Activated gamma-delta T cell treated with Interleukin-2 at 50 U/mL for 16 hours (primary cell): Measurements from ENCODE around the gene HK1.
"Not testable (repeated sequence)": the region's sequence is repeated elsewhere in the genome, so short reads cannot be mapped to it uniquely, and the experiment has no call there.

ENCODE experiments used
- DNase-seq: peaks from one replicate; pipeline ENCODE4 v3.0.0-alpha.2; 2020

The HK1 gene

DNA sequence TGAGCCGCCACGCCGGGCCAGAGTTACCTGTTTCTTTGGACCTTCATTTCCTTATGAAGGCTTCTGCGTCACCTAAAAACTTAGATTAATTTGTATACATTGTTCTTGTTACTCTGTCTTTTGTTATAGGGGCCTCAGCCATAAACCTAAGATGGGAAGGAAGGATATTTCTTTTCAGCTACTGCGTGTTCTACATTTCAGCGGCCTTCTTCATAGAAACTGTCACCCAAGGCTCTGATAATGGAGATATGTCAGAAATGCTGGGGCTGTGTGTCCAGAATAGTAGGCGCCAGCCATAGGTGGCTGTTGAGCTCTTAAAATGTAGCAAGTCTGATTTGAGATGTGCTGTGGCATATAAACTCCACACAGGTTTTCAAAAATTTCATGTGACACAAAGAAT lies 52.9 kb downstream of the HK1 start:
- DNase-seq: no peak

DNA sequence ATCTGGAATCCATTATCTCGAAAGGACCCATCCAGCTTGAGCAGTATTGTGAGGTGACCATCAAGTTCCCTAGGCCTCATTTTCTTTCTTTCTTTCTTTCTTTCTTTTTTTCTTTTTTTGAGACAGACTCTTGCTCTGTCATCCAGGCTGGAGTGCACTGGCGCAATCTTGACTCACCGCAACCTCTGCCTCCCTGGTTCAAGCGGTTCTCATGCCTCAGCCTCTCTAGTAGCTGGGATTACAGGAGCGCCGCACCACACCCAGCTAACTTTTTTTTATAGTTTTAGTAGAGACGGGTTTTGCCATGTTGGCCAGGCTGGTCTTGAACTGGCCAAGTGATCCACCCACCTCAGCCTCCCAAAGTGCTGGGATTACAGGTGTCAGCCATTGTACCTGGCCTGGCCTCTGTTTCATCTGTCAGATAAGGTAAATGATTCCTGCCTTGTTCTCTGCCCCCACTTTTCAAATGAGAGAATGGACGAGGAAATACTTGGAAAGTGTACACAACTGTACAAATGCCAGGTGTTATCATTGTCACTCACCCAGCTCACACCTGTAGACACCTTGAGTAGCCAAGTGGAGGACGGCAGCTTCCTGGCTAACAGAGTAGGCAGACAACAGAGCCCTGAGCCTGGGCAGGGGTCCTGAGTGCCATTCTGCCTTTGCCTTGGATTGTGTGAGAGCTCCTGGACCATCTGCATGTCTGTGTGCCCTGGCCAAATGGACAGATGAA lies 54.1 kb downstream of the HK1 start:
- DNase-seq: no peak

DNA sequence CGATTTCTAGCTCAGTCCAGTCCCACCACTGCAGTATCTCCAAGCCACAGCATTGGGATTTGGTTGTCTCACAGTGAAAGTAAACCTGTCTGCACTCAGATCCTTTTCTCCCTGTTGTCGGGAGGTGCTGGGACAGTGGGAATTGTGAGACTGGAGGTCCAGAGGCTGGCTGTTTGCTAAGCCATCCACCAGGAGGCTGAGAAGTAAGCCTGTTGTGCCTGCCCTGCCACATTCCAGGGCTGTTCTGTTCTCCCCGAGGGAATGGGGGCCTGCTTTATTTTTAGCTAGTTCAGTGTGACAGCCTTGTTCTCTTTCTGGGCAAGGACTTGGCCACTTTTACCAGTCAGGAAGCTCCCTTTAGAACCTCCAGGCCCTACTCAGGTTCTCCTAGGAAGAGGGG lies 54.9 kb downstream of the HK1 start:
- no peak for DNase-seq

DNA sequence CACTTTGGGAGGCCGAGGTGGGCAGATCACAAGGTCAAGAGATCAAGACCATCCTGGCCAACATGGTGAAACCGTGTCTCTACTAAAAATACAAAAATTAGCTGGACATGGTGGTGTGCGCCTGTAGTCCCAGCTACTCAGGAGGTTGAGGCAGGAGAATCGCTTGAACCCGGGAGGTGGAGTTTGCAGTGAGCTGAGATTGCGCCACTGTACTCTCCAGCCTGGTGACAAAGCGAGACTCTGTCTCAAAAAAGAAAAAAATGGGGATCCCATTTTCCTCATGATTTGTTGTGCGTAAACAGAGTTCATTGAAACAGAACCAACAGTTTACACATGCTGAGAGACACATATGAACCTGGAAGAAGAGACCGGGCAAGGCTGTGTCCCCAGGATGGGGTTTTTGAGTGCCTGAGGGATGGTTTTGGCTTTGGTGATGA lies 55.6 kb downstream of the HK1 start:
- DNase-seq: not testable (repeated sequence)

DNA sequence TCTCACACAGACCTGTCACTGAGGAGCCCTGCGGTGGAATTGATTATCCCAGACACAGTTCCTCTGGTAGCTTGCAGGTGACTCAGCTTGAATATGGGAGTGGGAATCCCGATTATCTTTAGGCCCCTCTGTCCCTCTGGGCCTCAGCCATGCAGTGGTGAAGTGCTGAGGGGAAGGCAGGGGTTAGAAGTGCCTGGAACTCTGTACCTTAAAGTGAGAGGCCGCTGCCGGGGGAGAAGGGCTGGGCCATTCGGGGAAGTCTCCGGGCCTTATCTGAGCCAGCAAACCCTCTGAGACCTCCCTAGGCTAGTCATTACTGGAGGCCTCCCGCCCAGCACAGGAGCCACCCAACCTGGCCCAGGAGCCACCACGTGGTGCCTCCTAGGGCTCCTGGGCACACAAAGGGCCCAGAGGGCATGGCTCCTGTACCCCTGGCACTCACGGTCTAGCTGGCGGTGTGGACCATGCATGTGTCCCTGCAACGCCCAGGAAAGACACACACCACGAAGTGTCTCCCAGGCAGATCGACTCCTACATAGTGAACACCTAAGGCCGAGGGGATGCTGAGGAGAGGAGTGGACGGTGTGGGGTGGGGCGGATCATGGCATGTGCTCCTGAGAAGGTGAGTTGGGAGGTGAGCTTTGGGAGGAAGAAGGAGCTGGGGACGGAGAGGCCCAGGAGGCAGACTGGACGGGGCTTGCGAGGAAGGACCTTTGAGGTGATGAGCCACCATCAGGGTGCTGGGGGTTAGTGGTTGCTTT lies 56.2 kb downstream of the HK1 start:
- DNase-seq: no peak

DNA sequence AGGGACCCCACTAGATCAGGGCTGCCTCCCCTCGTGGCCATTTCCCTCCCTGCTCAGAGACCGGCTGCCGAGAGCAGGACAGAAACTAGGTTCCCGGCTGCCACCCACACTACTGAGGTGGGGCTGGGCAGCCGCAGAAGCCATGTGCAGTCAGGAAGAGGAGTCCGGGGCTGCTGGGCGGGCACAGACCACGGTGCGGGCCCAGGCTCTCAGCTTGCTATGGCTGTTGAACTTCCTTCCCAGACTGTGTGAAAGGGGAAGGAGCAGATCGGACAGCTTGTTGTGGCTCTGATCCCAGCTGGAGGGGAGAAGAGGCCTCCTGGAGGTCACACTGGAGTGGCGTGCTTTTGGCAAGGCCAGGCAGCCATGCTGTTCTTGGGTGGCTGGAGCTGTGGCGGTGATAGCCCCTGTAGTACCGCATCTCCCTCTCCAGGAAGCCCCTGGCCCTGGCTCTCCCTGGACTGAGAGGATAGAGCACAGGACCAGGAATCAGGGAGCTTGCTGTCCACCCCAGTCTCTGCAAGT lies 56.8 kb downstream of the HK1 start:
- no peak for DNase-seq

DNA sequence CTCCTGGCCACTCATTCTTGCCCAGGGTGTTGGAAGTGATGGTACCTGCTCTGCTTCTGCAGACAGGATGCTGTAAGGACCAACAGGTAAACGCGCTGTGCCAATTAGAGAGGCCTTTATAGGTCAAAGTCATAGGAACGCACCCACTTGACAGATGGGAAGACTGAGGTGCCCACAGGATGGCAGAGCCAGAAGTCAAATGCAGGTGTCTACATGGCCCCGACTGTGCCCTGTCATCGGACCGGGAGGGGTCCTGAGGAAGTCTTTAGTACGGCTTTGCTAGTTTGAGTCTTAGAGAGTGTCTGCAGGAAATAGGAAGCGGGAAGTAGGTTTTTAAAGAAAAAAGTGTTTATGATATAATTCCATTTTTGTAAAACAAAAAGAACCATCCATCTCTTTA lies 57.3 kb downstream of the HK1 start:
- DNase-seq: no peak

DNA sequence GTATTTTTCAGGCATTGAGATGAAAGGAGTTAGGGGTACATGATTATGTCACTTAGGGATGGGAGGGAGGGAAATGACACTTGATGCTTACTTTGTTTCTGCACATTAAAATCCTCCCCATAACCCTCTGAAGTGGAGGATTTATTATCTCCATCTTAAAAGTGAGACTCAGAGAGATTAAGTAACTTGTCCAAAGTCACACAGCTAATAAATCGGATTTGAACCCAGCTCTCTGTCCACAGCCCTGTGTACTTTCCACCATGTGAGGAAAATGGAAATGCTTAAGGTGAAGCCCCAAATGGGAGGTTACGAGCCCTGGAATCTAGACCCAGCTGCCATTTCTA lies 58.6 kb downstream of the HK1 start:
- no peak for DNase-seq

DNA sequence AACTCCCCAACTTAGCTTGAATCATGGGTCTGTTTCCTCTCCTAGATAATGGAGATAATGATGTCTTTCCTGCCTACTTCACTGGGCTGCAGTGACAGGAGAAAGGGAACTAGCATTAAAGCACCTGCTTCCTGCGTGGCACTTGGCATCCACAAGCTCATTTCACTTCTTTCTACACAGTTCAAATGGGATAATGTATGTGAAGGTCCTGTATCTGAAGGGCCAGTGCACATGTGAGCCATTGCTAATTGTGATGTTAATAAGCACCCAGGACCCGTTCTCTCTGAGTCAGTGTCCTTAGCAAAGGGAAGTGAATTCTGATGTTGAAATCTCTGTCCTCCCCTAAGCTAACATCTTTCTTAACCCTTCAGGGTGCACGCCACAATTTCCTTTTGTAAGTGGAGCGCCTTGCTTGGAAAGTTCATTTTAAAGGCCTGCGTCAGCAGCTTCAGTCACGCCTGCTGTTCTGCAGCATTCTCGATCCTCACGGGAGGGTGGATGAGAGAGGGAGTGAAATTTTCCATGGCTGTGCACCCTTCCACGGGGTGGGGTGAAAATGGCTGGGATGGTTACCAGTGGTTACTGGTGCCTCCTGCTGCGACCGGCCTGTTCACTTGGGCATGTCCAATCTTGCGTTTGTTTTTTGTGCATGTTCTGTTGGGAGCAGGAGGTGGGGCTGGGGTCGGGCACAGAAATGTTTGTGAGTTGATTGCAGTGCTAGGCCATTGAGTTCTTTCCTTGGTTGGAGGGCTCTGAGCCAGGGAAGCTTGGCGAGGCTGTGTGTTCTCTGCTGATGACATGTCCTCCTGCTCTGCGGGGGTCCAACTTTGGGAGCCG lies 59.2 kb downstream of the HK1 start:
- no peak for DNase-seq

DNA sequence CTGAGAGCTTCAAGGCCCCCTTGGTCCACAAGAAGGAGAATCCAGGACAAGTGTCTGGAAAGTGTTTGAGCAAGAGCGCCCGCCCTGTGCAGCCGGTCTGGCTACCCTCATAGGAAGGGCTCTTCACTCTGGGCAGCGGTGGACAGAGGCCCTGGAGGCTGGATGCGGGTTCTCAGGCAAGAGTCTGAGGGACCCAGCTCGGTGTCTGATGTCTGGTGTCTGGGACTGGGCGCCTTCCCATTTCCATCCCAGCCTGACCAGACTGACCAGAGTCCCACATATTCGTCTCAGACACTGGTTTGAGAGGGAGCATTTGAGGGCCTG lies 59.8 kb downstream of the HK1 start:
- no peak for DNase-seq

DNA sequence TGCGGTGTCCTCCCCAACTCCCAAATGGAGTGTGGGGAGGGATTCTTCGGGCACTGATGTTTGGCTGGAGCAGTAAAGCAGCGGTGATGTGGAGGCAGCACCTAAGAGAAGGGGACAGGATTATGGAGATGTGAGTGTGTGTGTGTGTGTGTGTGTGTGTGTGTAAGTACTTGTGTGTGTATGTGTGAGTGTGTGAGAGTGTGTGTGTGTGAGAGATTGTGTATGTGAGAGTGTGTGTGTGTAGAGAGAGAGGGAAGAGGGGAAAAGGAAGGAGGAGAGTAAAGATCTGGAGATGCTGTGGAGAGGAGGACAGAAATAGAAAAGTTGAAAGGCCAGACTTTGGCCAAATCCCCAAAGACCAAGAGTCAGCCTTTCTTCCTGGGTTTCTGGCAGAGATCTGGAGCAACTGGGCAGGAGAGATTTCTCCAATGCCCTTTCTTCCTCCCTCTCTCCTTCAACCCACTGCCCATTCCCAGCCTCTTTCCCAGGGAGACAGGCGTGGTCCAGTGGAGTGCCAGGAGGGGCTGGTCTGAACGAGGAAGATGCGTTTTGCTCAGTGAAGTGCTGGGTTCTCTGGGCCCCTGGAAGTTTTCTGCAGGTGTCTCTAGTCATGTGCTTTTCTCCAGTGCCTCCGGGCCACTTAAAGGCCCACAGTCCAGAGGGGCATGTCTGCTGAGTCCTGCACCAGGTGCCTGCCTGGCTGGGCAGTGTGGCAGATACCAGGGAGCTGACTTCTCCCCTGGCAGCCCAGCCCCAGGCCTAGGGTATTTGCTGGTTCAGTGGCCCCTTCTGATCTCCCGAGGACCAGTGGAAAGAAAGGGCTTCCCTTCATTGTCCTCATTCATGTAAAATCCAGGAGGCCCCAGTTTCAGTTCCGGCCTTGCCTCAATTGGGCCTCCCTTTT lies 60.5 kb downstream of the HK1 start:
- DNase-seq: no peak

DNA sequence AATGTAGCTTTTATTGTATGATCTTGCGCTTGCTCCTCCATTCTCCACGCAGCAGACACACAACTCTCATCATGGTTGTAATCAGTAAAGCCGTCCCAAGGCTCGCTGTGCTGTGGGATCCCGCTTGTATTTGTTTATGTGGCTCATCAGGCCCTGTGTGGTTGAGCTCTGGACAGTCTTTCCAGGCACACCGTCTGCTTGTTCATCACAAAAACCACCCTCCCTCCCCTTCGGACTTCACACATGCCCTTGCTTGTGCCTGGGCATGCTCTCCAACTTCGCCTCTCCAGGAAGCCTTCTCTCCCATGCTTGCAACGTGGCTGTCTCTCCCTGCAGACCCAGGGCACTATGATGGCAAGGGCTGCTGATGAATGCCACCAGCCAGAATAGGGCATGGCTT lies 62.4 kb downstream of the HK1 start:
- DNase-seq: no peak

DNA sequence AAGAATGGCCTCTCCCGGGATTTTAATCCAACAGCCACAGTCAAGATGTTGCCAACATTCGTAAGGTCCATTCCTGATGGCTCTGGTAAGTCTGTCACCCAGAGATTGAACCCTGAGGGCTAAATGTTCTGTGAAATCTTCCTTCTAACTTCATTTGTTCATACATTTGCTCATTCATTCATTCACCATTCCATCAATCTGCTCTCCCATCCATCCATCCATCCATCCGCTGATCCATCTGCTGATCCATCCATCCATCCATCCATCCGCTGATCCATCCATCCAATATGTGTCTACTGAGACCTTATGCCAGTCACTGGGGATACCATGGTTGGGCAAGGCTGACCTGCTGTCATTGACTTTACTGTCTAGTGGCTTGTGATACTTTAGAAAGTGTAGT lies 65.6 kb downstream of the HK1 start:
- no peak for DNase-seq

DNA sequence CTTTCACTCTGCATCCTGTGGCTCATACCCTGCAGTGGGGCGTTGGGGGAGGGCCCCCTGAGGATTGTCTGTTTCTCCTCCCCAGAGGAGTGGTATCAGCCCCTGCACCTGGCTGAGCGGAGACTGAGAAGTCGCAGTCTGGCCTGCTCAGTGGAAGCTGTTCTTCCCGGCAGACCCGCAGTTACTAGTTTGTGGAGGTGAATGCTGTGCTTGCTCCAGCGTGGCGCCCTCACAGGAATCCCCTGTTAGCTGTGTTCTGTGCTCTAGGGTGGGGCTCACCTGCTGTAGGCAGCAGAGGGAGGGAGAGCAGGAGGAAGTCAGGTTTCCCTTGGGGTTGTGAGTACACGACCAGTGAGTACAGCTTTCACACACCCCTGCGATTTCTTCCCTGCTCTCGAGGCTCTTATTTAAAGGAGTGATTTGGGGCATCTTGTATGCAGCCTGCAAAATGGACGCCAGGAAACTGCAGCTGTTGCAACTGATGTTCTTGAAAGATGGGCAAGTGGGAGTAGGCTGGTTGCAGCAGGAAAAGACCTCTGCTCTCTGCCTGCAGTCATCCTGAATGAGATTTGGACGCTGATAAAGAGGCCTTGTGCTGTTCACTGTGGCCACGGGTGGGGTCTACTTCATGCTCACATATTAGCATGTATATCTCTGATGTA lies 66.4 kb downstream of the HK1 start:
- no peak for DNase-seq

DNA sequence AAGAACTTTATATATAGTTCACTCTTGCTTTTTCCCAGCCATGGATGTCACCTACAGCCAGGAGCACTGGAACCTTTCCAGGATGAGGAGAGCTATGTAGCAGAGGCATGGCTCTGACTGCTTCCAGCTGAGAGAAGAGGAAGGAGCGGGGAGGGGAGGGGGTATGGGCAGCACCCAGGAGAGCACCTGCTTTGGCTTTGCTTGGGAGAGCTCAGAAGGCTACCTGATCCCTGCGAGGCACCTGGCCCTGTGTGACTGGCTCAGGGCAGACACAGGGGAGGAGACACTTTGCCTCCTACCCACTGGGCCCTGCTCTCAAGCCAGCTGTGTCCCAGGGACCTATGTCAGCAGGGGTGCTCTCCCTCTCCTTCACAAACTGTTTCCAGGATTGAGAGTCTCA lies 67.1 kb downstream of the HK1 start:
- no peak for DNase-seq

DNA sequence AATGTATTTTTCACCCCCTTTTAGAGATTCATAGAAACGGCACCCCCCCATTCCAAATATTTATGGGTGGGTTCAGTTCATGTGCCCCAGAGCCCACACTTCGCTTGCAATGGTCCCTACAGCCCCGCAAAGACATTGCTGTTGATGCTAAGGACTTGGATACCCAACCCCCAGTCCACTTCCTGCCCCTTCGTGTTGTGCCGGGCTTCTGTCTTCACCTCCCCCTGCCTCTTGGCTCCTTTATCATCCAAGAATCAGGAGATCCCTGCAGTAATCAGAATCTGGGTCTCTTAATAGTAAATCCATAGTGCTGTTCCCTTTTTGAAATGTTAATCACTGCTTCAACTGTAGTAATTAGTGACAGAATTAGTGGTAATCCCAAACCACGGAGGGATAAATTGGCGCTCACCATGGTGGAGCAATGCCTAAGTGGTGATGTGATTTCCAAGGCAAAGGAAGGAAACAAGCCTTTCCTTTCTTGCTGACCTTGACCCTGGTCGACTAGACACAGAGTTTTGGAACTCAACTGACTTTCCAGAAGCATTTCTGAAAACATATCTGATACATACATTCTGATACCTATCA lies 67.7 kb downstream of the HK1 start:
- DNase-seq: no peak

DNA sequence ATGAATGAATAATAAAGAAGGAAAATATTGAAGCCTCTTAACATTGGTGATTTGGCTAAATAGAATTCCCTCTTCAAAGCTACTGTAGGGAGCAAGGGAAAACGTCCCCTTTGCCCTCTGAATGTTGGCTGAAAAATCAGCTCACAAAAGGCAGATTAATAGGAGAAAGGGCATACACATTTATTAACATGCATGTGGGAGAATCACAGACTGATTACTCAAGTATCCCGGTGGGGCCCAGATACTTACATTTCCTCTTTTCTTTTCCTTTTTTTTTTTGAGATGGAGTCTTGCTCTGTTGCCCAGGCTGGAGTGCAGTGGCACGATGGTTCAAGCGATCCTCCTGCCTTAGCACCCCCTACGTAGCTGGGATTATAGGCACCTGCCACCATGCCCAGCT lies 68.5 kb downstream of the HK1 start:
- DNase-seq: no peak

DNA sequence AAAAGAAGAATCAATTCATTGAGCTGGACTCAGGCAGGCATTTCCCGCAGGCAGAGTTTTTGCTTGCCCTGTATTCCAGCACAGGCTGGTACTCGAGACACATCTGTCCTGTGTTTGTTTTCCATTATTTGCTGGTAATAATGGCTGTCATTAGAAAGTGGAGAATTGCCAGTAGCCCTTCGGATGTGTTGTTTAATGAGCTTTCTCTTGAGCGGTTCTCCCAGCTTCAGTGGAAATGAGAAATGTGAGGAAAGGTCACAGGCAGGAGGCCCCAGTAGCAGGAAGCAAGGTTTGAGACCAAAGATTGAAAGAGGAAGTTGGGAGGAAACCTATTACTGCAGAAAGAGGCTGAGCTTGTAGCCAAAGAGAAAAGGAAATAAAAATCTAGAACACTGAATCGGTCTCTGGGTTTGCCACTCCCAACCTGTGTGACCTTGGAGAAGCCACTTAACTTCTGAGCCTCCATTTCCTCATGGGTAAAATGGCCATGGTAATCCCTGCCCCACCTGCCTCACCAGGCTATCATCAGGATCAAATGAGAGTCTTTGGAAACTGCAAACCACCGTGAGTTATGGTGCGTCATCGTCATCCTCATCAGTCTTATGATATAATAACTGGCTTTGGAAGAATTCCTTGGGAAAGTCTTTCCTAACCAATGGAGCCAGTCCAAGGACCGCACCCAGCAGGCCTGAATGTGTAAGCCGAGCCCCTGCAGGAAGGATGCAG lies 70.7 kb downstream of the HK1 start:
- no peak for DNase-seq

DNA sequence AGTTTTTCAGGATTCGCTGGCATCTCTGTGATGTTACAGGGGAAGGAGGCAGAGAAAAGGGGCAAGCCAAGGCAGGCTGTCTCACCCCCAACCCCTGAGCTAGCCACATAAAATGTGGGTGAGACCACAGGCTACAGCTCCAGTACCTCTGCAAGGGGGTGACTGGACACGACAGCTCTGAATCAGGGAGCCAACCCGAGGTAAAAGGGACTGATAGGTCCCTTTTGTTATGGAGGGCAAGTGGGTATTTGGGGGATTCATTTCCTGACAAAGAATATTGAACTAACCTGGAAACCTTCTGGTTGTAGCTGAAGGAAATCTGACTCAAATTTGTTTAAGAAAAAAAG lies 71.2 kb downstream of the HK1 start:
- no peak for DNase-seq

DNA sequence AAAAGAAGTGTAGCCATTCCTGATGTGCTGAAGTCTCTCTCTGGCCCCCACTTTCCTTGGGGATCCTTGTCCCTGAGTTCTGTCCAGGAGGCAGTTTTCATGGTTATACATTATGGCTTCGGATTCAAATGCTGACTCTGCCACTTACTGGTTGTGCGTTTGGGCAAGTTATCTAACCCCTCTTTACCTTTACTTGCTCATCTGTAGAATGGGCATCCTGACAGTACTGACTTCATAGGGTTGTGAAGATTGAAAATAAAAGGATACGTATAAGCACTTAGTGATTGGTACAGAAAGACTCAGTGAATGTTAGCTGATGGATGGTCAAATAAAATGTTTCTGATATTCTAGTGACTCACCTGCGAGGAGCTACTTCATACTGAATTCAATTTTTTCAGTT lies 73.3 kb downstream of the HK1 start:
- no peak for DNase-seq

DNA sequence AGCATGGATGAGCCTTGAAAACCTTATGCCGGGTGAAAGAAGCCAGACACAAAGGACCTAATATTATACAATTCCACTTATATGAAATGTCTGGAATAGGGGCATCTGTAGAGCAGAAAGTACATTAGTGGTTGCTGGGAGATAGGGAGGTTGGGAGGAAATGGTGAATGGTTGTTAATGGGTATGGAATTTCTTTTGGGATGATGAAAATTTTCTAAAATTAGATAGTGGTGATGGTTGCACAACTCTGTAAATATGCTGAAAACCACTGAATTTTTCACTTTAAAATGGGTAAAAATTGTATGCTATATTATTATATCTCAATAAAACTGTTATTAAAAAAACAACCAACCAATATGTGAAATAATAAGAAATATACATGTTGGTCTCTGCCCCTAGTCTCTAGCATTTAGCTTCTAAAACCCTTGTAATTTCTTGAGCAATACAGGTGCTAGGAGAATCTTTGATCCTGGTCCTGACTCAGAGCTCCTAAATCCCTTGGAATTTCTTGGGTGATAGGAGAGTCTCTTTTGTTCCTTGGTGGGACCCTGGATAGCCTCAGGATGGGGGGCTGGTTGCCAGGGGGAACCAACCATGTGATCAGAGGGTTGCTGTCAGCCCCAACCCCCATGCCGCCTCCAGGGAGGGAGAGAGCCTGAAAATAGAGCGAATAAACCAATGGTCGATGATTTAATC lies 74.4 kb downstream of the HK1 start:
- no peak for DNase-seq
